Astrocyte of the hippocampus (primary cell): ENCODE measurements around the gene SMOC2.
"Not testable (repeated sequence)": the region's sequence is repeated elsewhere in the genome, so short reads cannot be mapped to it uniquely, and the experiment has no call there.

ENCODE experiments used
- DNase-seq: peaks from one replicate; pipeline ENCODE4 v3.0.0; 2011; ENCODE audit warnings: low read depth, low spot score

The SMOC2 gene

DNA sequence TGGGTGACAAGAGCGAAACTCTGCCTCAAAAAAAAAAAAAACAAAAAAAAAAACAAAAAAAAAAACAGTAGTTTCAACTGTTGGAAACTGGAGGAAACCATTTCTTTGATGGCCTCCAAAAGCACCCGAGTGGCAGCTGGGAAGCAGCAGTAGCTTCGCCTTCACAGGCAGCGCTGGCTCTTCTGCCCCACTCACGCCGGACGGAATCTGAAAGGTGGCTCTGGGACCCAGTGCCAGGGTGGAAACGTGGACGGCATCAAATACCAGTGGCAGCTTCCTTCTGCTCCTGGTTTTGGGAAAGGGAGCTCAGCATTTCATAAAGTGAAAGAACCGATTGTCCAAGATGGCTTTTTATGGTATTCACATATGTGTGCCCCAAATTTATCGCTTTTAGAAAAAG lies 159.4 kb downstream of the SMOC2 start:
- no peak for DNase-seq

DNA sequence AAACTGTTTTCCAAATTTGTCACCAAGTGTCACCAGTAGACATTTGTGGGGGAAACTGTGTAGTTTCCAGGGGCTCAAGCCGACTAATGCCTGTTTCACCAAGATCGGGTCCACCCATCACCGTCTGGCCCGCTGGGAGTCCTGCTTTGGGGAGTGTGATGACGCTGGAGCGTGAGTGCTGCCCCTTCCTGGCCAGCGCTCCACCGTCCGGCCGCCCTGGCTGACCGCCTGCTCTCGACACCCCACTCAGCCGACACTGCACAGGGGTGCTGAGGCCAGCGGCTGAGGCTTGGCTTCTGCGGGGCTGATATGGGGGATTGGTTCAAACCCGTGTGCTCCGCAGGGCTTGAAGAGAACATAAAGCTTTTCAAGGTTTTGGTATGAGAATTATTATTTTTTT lies 160.1 kb downstream of the SMOC2 start:
- no peak for DNase-seq

DNA sequence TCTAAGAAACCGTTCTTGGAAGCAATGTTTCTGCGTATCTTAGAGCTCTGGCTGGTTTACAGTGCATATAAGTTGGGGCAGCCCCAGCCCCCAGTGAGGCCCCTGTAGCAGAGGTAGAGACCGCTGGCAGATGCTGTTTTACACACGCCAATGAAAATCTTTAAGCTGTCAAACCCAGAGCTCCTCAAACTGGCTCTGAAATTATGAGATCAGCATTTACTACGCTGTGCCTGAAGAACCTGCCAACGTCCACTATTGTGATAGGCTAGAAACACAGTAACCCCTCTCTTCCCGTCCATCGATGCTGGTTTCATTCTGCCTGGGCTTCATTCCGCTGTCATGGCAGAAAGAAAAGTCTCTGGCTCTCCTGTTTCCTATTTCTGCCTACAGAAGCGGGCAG lies 160.6 kb downstream of the SMOC2 start:
- peak; percentile 2 for DNase-seq

DNA sequence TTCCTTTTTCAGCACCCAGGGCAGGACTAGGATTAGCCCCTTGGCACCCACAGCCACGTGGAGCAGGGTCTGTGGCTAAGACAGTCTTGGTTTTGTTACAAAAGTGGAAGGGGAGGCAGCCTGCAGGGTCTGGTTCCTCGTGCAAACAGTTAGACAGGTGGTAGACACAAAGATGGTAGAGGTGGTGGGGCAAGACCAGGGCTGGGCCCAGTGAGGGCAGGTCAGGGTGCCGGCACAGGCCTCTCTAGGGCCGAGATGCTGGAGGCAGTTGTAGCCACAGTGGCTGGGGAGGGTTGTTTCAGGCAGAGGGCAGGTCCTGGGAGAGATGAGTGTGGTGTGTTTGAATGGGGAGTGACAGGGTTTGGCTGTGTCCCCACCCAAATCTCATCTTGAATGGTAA lies 161.6 kb downstream of the SMOC2 start:
- no peak for DNase-seq

DNA sequence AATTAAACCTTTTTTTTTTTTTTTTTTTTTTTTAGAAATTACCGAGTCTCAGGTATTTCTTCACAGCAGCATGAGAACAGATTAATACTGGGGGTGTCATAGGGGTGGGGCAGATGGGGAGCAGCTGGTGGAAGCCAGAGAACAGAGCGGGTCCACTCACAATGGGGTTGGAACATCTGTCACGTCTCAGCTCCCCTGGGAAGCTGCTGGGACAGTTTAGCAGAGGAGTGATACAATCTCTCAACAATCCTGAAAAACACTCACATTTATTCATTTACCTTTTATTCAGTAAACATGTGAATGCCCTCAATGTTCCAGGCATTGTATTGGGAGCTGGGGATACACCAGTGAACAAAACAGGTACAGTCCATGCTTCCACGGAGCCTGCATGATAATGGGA lies 162.2 kb downstream of the SMOC2 start:
- no peak for DNase-seq

DNA sequence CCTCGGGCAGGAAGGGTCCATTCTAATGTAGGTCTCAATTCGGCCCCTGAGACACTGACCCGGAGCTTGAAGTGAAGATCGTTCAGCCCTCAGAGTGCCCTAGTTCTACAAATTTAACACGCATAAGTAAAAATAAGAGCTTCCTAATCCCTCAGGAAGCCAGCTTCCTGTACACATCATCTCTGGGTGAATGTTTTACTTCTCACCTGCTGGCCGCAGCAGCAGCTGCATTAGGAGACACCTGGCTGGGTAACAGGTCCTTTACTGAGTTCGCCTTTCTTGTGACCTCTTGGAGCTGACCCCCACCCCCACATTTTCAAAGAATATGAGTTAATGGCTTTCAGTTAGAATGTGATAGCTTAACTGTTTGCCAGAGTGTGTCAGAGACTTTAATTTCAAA lies 165.0 kb downstream of the SMOC2 start:
- no peak for DNase-seq

DNA sequence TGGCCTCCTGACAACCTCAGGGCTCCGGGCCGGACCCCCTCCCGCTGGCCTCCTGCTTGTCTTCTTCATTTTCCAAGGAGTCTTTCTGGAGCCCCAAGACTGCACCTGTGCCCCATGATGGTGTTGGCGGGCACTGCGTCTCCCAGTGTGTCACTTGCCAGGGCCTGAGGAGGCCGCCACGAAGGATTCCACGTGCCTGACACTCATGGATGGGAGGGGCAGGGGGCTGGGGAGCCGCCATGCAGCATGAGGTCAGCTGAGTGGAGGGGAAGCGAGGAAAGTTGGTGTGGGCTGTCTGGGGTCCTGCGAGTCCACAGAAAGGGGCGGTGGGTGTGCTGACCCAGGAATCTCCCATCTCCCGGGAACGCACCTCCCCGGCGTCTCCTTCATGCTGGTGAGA lies 165.7 kb downstream of the SMOC2 start:
- no peak for DNase-seq

DNA sequence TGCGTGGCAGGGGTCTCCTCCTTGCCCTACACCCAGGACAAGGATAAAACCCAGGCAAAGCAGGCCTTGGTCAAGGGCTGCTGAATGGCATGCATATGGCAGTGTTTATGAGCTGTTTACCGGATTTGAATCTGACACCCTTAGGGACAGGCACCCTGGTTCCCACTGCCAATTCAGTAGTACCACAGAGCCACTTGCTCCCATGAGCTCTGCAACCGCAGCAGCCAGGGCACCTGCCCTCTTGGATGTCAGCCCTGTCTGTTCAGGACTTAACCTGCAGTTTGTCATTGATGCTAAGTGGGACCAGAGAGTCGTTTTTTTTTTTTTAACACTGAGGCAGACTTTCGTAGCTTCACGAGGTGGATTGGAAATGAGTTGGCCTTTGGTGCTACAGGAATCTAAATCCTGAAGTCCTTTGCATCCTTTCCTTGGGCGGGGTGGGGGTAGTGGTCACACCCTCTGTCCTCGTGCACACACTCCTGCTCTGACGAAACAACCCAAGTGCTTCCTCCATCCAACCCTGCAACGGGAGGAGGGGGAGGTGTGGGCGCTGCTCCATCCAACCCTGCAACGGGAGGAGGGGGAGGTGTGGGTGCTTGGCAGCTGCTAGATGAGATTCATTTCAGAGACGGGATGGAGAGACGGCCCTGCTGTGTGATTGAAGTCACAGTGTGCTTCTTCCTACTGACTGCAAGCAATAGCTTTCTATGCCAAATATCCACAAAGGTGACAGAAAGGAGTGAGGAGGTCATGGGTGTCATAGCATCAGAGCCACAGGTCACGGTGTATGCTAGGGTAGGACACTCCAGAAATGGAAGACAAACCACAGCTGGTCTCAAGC lies 166.5 kb downstream of the SMOC2 start:
- no peak for DNase-seq

DNA sequence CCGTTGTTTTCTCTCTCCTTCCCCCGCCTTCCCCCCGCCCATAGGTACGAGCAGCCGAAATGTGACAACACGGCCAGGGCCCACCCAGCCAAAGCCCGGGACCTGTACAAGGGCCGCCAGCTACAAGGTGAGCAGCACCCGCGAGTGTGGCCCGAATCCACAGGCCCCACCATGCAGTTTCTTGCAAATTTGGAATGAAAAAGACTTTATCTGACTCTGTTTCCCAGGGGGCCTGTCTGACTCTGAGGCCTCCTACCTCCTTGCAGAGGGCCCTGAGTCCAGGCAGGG lies 167.1 kb downstream of the SMOC2 start:
- no peak for DNase-seq

DNA sequence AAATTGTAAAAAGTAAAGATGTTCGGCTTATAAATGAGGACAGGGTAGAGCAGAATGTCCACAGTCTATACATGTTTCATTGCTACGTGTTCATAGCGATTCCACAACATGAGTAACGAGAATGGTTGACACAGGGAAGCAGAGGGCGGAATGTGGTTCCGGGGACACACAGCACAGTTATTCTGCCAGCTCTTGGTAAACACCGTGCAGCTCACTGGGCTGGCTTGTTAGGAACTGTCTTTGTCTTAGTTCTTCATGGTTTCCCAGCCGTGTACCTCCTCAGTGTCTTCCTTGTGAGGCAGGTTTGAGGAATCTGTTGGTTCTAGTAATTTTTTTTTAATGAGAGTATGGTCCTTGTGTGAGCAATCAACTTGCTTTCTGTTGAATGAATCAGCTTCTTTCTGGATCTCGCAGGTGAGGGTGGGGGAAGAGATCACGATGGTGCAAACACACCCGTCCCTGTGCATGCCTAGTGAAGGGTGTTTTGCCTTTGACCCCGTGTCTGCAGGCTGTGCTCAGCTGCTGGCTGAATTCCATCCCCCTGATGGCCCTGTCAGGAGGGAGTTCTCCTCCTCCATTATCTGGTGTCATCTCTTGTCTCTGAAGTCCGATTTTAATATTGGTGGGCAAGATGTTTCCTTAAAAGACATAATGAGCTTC lies 168.2 kb downstream of the SMOC2 start:
- no peak for DNase-seq

DNA sequence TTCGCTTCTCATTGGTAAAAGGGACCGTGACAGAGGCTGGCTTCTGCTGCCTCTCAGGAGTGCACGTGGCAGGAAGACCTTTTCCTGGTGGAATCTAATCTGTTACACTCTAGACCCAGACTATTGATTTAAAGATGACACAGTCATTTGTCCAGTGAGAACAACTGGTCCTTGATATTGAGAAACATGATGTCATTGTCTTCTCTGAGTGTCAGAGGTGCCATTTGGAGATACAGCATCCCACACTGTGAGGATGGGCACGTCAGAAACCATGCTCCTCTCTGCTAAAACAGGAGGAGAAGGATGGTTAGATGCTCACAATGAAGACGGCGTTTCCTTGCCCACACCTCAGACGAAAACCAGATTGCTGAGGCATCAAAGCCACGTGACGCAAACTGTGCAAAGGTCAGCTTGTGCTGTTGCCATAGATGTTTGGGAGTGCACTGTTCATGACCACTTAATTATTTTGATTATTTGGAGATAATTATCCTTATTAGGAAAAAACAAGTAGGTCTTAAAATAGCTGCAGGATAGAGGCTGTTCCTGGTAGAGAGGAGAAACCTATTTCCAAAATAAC lies 169.0 kb downstream of the SMOC2 start:
- DNase-seq = no peak

DNA sequence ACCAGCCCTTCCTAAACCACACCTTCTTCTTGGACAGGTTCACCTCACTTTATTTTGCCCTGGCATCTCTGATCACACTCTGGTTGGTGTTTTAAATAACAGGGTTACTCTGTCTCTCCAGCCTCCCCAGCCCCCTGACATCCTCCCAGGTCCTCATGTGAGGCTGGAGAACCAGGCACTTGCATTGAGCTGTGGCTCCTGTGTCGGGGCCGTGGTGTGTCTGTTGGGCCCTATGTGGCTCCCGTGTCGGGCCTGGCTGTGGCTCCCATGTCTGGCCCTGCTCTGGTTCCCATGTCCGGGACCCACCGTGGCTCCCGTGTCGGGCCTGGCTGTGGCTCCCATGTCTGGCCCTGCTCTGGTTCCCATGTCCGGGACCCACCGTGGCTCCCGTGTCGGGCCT lies 170.0 kb downstream of the SMOC2 start:
- DNase-seq = not testable (repeated sequence)

DNA sequence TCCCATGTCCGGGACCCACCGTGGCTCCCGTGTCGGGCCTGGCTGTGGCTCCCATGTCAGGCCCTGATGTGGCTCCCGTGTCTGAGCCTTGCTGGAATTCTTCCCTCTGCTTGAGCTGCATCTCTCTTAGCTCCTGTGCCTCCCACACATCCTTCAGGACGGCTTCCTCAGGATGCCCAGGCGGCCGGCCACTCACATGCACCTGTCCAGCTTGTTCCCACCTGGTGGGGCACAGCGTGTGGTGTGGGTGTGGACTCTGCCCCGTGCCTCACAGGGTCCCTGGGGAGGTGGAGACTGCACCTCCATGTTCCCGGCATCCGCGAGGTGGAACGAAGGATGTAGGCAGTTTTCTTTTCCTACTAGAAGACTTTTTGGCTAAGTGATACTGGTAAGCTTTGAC lies 170.7 kb downstream of the SMOC2 start:
- DNase-seq = no peak

DNA sequence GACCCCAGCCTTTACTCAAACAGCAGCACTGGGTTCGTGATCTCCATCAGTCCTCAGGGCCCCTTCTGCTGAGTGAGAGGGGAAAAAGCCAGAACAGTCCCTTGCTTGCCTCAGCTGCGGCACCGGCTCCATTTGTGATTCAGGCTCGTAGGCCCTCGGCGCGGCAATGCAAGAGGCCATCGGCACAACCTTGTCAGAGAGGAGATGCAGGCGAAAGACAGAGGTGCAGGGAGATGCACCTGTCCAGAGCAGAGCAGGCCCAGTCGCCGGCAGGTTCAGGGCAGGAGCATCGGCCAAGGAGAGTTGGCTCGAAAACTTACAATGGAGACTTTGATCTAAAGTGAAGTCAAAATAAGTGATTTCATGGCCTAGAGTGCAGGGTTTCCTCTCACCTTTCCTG lies 171.6 kb downstream of the SMOC2 start:
- DNase-seq = no peak

DNA sequence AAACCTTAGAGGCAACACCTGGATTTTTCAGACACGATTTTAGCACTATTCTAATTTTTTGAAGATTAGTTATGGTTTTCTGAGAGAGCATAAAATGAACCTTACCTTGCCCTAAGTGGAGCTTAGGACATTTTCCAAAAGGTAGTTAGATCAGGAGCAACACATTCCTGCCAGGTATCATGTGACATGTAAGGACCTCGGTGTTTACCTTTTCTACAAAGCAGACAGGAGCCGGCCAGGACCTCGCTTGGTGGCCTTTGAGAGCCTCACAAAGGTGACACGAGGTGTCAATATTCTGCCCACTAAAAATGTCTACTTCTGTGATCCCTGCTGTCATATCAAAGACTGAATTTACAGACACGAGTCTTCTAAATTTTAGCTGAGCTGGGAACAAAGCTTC lies 174.9 kb downstream of the SMOC2 start:
- no peak for DNase-seq

DNA sequence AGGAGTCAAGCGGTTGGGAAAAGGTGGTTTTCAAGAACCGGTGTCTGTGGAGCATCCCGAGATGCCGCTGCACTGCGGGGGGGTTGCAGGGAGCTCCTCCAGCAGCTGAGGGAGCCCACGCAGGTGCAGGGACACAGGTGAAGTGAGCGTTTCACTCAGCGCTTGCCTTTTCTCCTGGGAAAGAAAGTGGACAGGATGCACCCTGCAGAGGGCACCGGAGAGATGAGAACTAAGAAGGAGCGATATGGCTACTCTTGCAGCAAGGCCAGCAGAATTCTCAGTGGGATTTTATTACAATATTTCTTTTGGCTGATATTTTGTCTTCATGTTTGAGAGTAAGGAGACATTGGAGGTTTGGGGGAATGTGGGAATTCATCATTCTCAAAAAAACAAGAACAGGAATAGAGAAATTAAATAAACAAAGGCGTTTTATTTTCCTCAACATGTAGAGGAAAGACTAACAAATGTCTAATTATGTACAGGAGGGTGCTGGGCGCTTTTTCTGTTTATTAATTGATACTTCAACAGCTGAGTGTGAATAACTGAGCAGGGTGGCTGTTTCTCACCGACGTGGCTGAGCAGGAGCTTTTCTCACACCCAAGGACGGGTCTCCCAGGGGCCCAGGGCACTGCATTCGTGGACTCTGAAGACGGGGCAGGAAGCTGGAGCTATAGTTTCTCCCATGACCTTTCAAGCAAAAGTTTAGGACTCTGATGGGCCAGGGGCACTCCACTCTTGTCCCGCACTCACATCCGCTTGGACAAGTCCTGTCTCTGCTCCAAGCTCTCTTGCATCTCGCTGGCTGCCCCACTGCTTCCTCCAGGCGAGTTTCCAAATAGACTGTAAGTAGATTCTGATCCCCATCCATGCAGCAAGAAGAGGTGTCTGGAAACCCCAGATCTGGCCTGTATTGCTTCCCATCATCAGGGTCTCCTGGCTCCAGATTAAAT lies 176.1 kb downstream of the SMOC2 start:
- DNase-seq = no peak

DNA sequence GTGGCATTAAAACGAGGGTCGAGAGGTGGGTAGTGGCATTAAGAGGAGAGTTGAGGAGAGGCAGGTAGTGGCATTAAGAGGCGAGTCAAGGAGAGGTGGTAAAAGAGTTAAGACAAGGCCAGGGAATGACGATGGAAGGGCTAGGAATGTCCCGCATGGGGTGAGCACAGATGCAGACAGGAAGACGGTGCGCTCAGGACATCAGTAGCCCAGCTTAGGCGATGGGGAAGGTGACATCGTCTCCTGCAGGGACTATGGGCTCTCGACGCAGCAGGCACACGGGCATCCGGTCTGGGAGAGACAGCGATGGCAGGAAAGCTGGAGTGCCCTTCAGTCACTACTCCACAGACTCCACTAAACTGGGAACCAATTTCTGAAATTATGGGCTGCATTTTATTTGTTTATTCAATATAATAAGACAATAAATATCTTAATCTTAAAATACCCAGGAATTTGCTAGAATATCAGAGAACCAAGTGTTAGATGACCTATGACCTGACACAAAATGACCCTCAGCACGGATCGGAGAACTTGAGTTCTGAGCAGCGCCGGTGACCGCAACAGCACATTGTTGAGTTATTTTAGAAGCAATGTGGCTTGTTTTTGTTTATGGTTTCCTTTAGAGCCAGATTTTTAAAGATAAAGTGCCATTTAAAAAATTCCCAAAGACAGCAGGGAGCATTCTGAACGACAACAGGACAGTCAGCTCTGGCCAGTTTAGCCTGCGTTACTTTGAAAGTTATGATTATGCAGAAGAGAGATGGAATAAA lies 177.7 kb downstream of the SMOC2 start:
- DNase-seq = no peak

DNA sequence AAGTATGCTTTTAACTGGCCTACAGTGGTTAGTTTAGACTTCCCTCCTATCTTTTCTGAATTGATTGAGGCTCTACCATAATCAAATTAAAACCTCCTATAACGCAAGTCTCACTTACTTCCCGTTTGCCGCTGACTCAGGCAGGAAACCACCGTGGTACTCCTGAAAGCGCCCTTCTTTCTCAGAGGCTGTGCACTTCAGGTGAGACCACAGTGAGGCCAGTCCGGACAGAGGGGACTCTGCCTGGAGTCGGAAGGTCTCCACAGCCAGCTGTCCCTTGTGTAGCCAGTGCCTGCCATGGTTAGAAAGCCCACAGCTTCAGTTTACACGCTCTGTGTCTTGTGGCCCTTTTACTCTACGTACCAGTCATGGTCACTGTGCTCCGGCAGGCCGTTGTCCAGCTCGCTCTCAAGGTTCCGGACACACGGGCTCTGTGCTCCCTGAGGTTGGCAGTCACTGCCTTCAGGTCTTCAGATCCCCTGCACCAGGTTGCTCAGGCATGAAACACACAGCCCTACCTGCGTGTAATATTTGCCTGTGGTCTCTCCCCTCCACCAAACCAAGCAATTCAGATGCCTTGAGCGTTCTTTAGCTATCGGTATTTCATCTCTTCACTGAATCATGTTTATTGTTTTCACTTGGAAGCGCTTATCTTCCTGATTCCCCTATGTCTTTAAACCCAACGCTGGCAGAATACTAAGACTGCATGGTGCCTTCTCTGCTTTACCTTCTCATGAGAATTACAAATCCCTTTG lies 178.8 kb downstream of the SMOC2 start:
- no peak for DNase-seq

DNA sequence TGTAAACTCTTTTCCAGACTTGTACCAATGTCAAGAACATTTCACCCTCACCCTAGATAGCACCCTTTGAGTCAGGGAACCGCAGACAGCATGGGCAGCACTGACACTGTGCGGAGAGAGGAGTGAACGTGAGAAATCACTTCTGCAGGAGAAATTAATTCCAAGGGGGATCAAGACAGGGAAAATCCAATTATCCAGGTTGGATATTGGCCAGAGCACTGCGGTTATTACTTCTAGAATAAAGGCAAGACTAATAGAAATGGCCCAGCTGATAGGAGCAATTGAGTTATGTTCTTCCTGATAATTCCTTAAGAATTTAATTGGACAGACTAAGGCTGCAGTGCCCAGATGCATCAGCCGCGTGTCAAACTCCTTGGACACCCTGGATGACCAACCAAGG lies 179.6 kb downstream of the SMOC2 start:
- no peak for DNase-seq

DNA sequence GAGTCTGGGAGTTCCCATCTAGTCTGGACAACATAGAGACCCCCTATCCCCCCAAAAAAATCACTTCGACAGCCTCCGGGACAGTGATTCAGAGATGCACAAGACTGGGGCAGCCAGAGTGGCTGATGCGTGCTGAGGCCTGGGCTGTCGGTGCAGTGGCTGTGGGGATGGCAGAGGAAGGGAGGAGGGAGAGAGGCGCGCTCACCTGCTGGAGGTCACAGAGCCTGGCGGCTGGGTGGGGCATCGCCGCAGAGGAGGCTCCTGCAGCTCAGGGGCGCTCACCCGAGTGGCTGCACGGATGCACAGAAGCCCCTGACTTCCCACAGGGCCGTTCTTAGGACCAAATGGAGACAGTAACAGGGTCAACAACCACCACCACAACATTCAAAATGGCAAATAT lies 182.8 kb downstream of the SMOC2 start:
- DNase-seq = no peak

DNA sequence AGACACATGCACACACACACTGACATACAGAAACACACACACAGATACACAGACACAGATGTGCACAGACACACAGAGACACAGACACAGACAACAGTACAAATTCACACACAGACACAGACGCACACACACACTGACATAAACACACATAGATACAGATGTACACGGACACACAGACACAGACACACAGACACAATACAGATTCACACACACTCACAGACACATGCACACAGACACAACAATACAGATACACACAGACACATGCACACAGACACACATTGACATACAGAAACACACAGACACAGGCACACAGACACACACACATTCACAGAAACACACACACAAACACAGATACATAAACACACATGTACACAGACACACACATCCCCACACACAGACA lies 183.6 kb downstream of the SMOC2 start:
- DNase-seq = no peak
